Breast epithelium (tissue), 4 donors: ENCODE data around the gene NFATC3. TPM values are rescaled to one million over a fixed set of nuclear protein-coding genes. Genes with fewer than 3 reads are reported as not detected.

ENCODE experiments used
- DNase-seq, 2 donors: peaks; one replicate each; pipeline ENCODE4 v3.0.0-alpha.2; 2019; ENCODE audit warnings: low spot score in 2 of 2
- H3K27ac ChIP-seq, 2 donors: fragments of 200-600 bp; sonication (generic) in 1 of 2; one replicate each; pipeline ENCODE4 v1.5.1; 2016 to 2019; ENCODE audit warnings: mild to moderate bottlenecking in 1 of 2
- H3K27me3 ChIP-seq, 2 donors: fragments of 200-600 bp; sonication (generic) in 1 of 2; one replicate each; pipeline versions ENCODE4 v1.5.1 to v1.6.0; 2017 to 2019; ENCODE audit warnings: control low read depth in 1 of 2, mild to moderate bottlenecking in 1 of 2
- H3K36me3 ChIP-seq: fragments of 200-600 bp; one replicate; pipeline ENCODE4 v1.5.1; 2019
- H3K4me1 ChIP-seq, 2 donors: fragments of 200-600 bp; sonication (generic); one replicate each; pipeline ENCODE4 v1.5.1; 2016 to 2019; ENCODE audit warnings: control low read depth in 1 of 2
- H3K4me3 ChIP-seq, 3 donors: fragments of 200-600 bp; sonication (generic); 1 replicate in 2 of 3; 2 replicates in 1 of 3; pipeline ENCODE4 v1.5.1; 2016 to 2019; ENCODE audit warnings: mild to moderate bottlenecking in 3 of 3, moderate library complexity in 2 of 3
- H3K9me3 ChIP-seq, 2 donors: fragments of 200-600 bp; sonication (generic) in 1 of 2; one replicate each; pipeline ENCODE4 v1.5.1; 2016 to 2019; ENCODE audit warnings: control low read depth in 1 of 2
- POLR2A ChIP-seq: fragments of 450-650 bp; IDR thresholded peaks from one replicate; pipeline ENCODE4 v1.6.1; 2016; ENCODE audit warnings: antibody characterized with exemption, mild to moderate bottlenecking, moderate library complexity
- POLR2AphosphoS5 ChIP-seq, 3 donors: sonication (generic); formaldehyde crosslinking; IDR thresholded peaks; one replicate each; pipeline ENCODE4 v1.6.1; 2017; ENCODE audit warnings: antibody characterized with exemption in 3 of 3
- intact Hi-C: fragments of 100-400 bp; cut with DNase I; formaldehyde crosslinking; loops from one replicate; pipeline ENCODE4 v1.15.1; 2023; ENCODE audit warnings: low total_unique reads
- total RNA-seq, 3 donors: library from RNA; depleted of rRNA; stranded (reverse); fragments of >200 nt; gene quantifications; one replicate each; pipeline ENCODE4 v1.1.0, GENCODE V29; 2016
- TF ChIP-seq, protein P1 (sequence below), 3 donors: fragments of 450-650 bp; IDR thresholded peaks; one replicate each; pipeline ENCODE4 v1.5.1; 2016 to 2017; ENCODE audit warnings: antibody characterized with exemption in 3 of 3, mild to moderate bottlenecking in 3 of 3, moderate library complexity in 3 of 3

NFATC3 gene
- total RNA-seq, 3 donors from 2014 or later = 52.0 to 64.2 (median 60.6) TPM

GRCh38 chr16:68166264-68166663 is 81.1 kb downstream of the NFATC3 start:
- TF ChIP-seq, protein P1, sequence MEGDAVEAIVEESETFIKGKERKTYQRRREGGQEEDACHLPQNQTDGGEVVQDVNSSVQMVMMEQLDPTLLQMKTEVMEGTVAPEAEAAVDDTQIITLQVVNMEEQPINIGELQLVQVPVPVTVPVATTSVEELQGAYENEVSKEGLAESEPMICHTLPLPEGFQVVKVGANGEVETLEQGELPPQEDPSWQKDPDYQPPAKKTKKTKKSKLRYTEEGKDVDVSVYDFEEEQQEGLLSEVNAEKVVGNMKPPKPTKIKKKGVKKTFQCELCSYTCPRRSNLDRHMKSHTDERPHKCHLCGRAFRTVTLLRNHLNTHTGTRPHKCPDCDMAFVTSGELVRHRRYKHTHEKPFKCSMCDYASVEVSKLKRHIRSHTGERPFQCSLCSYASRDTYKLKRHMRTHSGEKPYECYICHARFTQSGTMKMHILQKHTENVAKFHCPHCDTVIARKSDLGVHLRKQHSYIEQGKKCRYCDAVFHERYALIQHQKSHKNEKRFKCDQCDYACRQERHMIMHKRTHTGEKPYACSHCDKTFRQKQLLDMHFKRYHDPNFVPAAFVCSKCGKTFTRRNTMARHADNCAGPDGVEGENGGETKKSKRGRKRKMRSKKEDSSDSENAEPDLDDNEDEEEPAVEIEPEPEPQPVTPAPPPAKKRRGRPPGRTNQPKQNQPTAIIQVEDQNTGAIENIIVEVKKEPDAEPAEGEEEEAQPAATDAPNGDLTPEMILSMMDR (IDR thresholded peaks at IDR 0.05) = no peak
- TF ChIP-seq POLR2A (no peak), POLR2AphosphoS5 (IDR thresholded peaks at IDR 0.05) (no peak)

GRCh38 chr16:68179196-68179795 is 94.1 kb downstream of the NFATC3 start:
- TF ChIP-seq, protein P1 (IDR thresholded peaks at IDR 0.05) = no peak
- TF ChIP-seq POLR2AphosphoS5 (IDR thresholded peaks at IDR 0.05) = no peak
- Histone ChIP-seq H3K27ac (no peak overlapping the region), H3K4me3 (no peak overlapping the region), H3K36me3 (no peaks in the 10 kb centered on the region), H3K9me3 (no peaks in the 10 kb centered on the region), H3K4me1 (no peaks in the 10 kb centered on the region), H3K27me3 (no peaks in the 10 kb centered on the region)
- intact Hi-C loops = no loop called here
- DNase-seq = no peak

More at GRCh38 chr16:68166264-68166663, 81.1 kb downstream of the NFATC3 start:
- intact Hi-C loops = no loop called here
- Histone ChIP-seq H3K4me1 (no peaks in the 10 kb centered on the region), H3K9me3 (no peaks in the 10 kb centered on the region), H3K4me3 (no peak overlapping the region), H3K36me3 (no peaks in the 10 kb centered on the region), H3K27me3 (no peaks in the 10 kb centered on the region), H3K27ac (no peak overlapping the region)
- no peak for DNase-seq

GRCh38 chr16:68179855-68180254 is 94.7 kb downstream of the NFATC3 start:
- H3K36me3 ChIP-seq = no peaks in the 10 kb centered on the region
- no peaks in the 10 kb centered on the region for H3K4me1 ChIP-seq
- H3K4me3 ChIP-seq = no peak overlapping the region
- no peaks in the 10 kb centered on the region for H3K9me3 ChIP-seq
- H3K27ac ChIP-seq = no peak overlapping the region
- no peaks in the 10 kb centered on the region for H3K27me3 ChIP-seq
- intact Hi-C loops = no loop called here
- DNase-seq = no peak
- TF ChIP-seq, protein P1 (IDR thresholded peaks at IDR 0.05) = no peak
- no peak for TF ChIP-seq POLR2AphosphoS5 (IDR thresholded peaks at IDR 0.05)
- TF ChIP-seq POLR2A = no peak

DNA sequence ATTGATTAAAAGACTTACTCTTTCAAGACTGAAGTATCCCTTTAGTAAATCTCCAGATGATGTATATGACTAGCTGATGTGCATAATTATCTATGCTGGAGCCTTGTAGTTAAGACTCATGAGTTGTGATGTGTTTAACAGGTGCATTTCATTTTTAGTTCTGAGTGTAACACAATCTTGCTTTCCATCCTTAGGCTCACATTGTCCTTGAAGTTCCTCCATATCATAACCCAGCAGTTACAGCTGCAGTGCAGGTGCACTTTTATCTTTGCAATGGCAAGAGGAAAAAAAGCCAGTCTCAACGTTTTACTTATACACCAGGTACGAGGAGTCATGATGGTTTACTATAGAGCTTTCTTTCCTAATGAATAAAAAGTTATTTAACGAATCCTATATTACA is 97.9 kb downstream of the NFATC3 start:
- DNase-seq = no peak
- intact Hi-C loops = no loop called here
- H3K4me1 ChIP-seq = no peaks in the 10 kb centered on the region
- H3K36me3 ChIP-seq = no peaks in the 10 kb centered on the region
- no peak overlapping the region for H3K27ac ChIP-seq
- no peaks in the 10 kb centered on the region for H3K9me3 ChIP-seq
- TF ChIP-seq POLR2A (no peak), POLR2AphosphoS5 (IDR thresholded peaks at IDR 0.05) (no peak)
- TF ChIP-seq, protein P1 (IDR thresholded peaks at IDR 0.05) = no peak
- no peaks in the 10 kb centered on the region for H3K27me3 ChIP-seq
- H3K4me3 ChIP-seq = no peak overlapping the region

- TF ChIP-seq, protein P1 (IDR thresholded peaks at IDR 0.05) = no peak
- TF ChIP-seq POLR2AphosphoS5 (IDR thresholded peaks at IDR 0.05) (no peak), POLR2A (no peak)
- no peaks in the 10 kb centered on the region for H3K27me3 ChIP-seq
- H3K27ac ChIP-seq = no peak overlapping the region
- H3K9me3 ChIP-seq = no peaks in the 10 kb centered on the region
- no peaks in the 10 kb centered on the region for H3K36me3 ChIP-seq
- no peak for DNase-seq
- intact Hi-C loops = no loop called here
- H3K4me3 ChIP-seq = no peak overlapping the region
- H3K4me1 ChIP-seq = no peaks in the 10 kb centered on the region
Measured at GRCh38 chr16:68186877-68187276, 101.7 kb downstream of the NFATC3 start.
